PC-3 (cell line): ENCODE results near the gene NTPCR.

Experiments used
- EZH2 ChIP-seq: fragments of 300-600 bp; sonication (generic); IDR thresholded peaks from one replicate; pipeline ENCODE4 v1.6.1; 2017; ENCODE audit warnings: antibody characterized with exemption, mild to moderate bottlenecking, low read length; ENCODE audit not compliant: unreplicated experiment
- TF ChIP-seq, protein P1 (sequence below): fragments of 300-600 bp; sonication (generic); conservative IDR thresholded peaks from 2 replicates; pipeline ENCODE4 v1.5.1; 2017; ENCODE audit warnings: antibody characterized with exemption, low read depth, mild to moderate bottlenecking, low read length

DNA sequence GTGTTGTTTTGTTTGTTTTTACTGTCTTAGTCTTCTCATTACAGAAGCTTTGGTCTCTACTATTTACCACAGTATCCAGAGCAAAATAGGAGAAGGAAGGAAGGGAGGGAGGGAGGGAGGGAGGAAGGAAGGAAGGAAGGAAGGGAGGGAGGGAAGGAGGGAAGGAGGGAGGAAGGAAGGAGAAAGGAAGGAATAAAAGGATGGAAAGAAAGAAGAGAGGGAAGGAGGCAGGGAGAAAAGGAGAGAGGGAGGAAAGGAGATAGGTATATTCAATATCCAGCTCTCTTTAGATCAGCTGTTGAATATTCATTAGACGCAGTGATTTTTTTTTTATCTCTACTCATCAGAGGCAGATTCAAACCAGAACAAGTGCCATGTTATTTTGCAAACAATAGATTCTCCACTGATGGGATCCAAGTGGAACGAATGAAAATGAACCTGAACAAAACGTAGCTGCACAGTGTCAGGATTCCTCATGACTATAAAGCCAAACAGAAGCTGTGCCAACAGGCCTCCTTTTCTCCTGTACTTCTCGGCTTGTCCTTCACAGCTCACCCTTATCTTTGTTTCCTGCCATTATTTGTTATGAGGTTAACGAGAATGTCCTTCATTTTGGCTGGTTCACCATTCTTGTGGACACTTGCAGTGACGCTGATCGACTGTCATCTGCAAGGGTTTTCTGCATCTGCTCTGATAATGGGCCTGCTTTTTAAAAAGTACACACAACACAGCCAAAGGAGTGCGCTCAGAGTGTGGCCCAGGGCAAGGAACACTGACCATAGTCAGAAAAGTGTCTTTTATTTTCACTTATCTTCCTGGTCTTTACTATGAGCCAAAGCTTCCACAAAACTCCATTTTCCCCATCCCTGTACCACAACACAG is 7.8 kb upstream of the NTPCR start:
- TF ChIP-seq EZH2, result no peak
- TF ChIP-seq, protein P1, sequence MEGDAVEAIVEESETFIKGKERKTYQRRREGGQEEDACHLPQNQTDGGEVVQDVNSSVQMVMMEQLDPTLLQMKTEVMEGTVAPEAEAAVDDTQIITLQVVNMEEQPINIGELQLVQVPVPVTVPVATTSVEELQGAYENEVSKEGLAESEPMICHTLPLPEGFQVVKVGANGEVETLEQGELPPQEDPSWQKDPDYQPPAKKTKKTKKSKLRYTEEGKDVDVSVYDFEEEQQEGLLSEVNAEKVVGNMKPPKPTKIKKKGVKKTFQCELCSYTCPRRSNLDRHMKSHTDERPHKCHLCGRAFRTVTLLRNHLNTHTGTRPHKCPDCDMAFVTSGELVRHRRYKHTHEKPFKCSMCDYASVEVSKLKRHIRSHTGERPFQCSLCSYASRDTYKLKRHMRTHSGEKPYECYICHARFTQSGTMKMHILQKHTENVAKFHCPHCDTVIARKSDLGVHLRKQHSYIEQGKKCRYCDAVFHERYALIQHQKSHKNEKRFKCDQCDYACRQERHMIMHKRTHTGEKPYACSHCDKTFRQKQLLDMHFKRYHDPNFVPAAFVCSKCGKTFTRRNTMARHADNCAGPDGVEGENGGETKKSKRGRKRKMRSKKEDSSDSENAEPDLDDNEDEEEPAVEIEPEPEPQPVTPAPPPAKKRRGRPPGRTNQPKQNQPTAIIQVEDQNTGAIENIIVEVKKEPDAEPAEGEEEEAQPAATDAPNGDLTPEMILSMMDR, result no peak
